Measurements from ENCODE around the gene PAQR4.

GRCh38 chr16:2950773-2951172 lies 18.4 kb upstream of the PAQR4 start:
- TF ChIP-seq CTCF (IDR thresholded peaks at IDR 0.05; ENCODE audit: low read depth, low read length) (no peak), EZH2phosphoT487 (IDR thresholded peaks at IDR 0.05; ENCODE audit: low read depth) (no peak)

Data from OCI-LY3 (cell line).